Colon (tissue), 2 donors: ENCODE results near the gene PHOSPHO2.

Source experiments
- FAIRE-seq: peaks from 2 replicates; lab custom pipeline; 2012; peaks lifted over from hg19 to GRCh38; lab: Jason Lieb, UNC
- donor health status: control.
- donor health status: control.

PHOSPHO2 gene, protein sequence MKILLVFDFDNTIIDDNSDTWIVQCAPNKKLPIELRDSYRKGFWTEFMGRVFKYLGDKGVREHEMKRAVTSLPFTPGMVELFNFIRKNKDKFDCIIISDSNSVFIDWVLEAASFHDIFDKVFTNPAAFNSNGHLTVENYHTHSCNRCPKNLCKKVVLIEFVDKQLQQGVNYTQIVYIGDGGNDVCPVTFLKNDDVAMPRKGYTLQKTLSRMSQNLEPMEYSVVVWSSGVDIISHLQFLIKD

GRCh38 chr2:169694113-169694893 lies at the start of gene PHOSPHO2, which contains the start of gene CFAP210:
PHOSPHO2 (plus strand) TSS chr2:169694469; CDS start chr2:169700972, 6,503 bp downstream.
CFAP210 (minus strand) TSS chr2:169694405; CDS start chr2:169694327, 78 bp downstream.
- no peak for FAIRE-seq

DNA sequence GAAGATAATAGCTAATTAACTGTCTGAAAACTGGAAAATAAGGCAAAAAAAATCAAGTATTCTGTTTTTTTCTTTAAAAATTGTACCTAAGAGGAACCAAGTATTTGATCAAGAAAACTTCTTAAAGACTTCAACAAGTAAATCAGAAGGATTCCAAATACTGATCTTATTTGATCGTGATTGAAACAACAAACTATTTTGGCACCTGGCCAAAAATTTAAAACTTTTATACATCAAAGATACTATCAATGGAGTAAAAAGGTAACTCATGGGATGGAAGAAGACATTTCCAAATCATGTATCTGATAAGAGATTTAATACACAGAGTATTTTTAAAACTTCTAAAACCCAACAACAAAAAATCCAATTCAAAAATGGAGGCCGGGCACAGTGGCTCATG lies 46.8 kb upstream of the PHOSPHO2 start:
- no peak for FAIRE-seq

GRCh38 chr2:169649278-169649677 lies 45.0 kb upstream of the PHOSPHO2 start:
- no peak for FAIRE-seq

DNA sequence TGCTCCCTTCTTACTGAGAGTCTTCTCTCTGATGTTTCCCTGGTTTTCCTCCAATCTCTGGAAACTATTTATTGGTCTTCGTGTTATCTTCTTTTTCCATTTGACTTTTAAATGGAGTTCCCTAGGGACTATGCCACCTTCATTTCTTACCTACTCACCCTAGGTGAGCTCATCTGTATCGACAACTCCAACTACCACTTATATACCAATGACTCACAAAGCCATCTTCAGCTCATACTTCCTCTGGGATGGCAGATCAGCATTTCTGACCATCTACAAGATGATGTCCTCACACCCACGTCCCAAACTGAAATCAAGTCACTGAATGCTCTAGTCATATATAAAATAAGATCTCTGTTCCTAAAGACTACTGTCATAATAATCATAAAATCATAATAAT lies 40.6 kb upstream of the PHOSPHO2 start:
- FAIRE-seq = no peak

DNA sequence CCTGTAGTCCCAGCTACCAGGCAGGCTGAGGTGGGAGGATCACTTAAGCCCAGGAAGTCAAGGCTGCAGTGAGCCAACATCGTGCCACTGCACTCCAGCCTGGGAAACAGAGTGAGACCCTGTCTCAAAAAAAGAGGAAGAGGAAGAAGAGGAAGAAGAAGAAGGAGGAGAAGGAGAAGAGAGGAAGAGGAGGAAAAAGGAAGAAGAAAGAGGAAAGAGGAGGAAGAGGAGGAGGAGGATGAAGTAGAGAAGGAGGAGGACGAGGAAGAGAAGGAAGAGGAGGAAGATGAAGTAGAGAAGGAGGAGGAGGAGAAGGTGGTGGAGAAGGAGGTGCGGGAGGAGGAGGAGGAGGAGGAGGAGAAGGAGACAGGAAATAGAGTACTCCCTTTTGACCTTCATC lies 38.1 kb upstream of the PHOSPHO2 start:
- no peak for FAIRE-seq

GRCh38 chr2:169658877-169659276 lies 35.4 kb upstream of the PHOSPHO2 start:
- no peak for FAIRE-seq

GRCh38 chr2:169659320-169659719 lies 34.9 kb upstream of the PHOSPHO2 start:
- FAIRE-seq = no peak

- no peak for FAIRE-seq
Measured at GRCh38 chr2:169661265-169661664, 33.0 kb upstream of the PHOSPHO2 start.

- no peak for FAIRE-seq
Measured at GRCh38 chr2:169662744-169663143, 31.5 kb upstream of the PHOSPHO2 start.

DNA sequence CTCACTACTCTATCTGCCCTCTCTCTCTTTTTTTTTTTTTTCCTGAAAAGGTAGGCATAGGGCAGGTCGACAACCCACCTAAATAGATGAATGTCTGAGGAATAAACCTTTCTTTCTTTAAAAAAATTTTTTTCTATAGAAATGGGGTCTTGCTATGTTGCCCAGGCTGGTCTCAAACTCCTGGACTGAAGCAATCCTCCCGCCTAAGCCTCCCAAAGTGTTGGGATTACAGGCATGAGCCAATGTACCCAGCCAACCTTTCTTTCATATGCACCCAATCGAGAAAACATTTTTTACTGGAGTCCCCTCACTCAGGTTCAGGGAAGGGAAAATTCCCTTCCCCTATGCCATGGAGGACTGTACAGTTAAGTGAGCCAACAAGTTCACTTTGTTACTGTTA lies 31.0 kb upstream of the PHOSPHO2 start:
- FAIRE-seq = no peak

DNA sequence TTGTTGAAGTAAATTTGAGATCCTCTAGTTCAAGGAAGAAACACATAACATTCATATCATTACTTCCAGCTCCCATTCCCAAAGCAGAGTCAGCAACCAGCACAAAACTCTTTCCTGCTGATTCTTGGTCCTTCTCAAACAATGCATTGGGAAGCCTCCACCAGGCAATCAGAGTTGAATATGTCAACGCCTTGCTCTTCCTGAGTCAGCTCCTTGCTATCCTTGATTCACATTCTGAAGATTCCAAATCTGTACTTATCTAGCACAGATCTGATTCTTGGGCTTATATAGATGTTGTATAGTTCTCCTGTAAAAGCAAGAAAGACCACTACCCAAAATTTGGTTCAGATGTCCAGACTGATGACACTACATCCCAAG lies 29.7 kb upstream of the PHOSPHO2 start:
- no peak for FAIRE-seq

DNA sequence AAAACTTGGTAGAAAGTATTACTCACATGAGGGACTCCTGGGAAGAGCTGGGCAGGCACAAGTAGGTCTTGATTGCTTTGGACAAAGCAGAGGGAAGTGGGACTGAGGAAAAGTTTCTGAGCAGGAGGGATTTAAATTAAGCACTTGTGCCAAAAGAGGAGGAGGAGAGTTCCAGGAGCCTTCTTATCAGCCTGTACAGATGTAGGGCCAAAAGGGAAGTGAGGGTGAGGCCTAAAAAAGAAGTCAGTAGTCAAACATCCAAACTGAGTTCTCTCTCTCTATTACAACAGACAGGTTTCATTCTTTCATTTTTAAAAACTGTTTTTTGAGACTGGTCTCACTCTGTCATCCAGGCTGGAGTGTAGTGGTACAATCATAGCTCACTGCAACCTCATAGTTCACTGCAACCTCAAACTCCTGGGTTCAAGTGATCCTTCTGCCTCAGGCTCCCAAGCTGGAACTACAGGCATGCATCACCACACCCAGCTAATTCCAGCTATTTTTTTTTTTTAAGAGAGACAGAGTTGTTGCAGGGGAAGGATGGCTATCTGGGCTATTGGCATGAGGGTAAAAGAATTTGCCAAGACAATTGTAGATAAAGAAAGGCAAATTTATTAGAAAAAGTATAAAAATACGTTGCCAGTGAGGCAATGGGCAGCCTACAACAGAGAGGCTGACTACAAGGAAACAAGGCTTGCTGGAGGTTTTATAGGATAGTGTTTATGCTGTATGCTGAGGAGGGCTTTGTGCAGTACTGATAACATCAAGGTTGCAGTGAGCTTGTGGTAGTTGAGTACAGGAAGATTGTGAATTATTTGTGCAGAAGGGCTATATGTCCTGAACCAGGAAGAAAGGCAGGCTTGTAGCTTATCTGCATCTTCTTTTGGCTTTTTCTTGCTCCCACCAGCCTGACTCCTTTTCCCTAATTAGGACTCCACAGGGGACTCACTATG lies 29.0 kb upstream of the PHOSPHO2 start:
- FAIRE-seq = no peak

GRCh38 chr2:169667583-169667982 lies 26.7 kb upstream of the PHOSPHO2 start:
- FAIRE-seq = no peak

DNA sequence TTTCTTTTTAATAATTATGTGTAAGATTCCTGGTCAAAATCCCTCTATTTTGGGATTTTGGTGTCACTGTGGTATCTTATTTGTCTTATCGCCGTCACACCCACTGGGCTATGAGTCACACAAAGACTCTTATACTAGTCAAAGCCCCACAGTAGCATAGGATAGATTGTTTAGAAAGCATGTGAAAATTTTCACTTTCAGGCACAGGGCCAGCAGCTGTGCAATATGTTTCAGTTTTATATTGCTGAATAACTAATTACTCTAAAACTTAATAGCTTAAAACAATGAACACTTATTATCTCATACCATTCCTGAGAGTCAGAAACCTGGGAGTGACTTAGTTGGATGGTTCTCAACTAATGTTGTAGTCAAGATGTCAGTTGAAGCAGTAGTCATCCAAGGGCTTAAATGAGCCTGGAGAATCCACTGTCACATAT lies 24.0 kb upstream of the PHOSPHO2 start:
- FAIRE-seq = no peak

- FAIRE-seq = no peak
Measured at GRCh38 chr2:169670937-169671336, 23.3 kb upstream of the PHOSPHO2 start.

DNA sequence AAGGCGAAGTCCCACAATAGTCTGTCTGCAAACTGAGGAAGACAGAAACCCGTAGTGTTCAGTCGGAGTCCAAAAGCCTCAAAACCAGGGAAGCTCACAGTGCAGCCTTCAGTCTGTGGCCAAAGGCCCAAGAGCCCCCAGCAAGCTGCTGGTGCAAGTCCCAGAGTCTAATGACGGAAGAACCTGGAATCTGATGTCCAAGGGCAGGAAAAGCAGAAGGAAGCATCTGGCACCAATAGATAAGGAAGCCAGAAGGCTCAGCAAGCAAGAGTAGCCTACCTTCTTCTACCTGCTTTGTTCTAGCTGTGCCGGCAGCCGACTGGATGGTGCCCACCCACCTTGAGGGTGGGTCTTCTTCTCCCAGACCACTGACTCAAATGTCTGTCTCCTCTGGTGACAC lies 21.9 kb upstream of the PHOSPHO2 start:
- FAIRE-seq = no peak

- FAIRE-seq = no peak
Measured at GRCh38 chr2:169673106-169673505, 21.2 kb upstream of the PHOSPHO2 start.

DNA sequence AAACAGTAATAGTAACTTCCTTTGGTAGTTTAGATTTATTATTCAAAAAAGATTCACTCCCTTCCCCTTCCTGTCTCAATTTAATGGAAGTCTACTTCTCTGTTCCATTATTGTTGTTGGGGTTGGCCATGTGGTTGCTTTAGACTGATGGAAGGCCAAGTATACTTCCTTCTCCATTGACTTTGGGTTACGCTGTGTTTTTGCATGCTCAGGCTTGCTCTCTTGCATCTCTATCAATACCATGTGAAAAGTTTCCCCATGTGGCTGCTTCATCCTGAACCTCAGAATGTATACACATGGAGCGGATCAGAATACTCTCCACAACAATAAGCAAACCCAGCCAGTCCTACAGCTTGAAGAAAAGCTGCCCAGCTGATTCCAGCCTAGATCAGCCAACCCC lies 20.3 kb upstream of the PHOSPHO2 start:
- no peak for FAIRE-seq

- FAIRE-seq = no peak
Measured at GRCh38 chr2:169676357-169676756, 17.9 kb upstream of the PHOSPHO2 start.

GRCh38 chr2:169676850-169677249 lies 17.4 kb upstream of the PHOSPHO2 start:
- FAIRE-seq = no peak

GRCh38 chr2:169683054-169683424 lies 11.2 kb upstream of the PHOSPHO2 start:
- no peak for FAIRE-seq

DNA sequence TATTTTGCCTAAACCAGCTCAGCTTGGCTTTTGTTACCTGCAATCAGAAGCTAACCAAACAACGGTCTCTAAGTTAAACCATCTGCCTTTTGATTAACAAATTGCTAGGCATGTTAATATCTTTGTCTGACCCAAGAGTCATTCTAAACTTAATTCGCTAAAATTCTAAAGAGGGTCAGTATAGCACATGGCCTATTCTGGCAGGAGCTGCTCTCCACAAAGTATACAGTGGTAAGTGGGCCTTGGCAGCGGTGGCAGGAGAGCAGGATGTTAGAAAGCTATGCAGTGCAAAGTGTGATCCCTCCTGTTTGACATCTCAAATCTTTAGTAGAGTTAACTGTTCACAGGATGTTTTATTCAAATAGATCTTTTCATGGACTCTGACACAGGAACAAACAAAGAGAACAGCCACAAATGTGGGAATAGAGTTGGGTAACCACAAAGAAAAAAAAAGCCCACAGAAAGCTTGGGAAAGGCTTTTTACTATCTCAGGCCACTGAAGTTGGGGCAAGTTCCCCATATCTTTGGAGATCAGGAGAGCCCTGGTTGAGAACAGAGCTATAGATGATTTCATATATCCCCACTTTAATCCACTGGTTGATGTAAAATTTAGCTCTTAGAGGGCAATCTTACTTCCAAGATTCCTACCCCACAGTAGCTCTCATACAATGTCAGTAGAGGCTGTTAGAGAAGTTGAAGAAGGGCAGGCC lies 10.7 kb upstream of the PHOSPHO2 start:
- no peak for FAIRE-seq
